SW 1271 (cell line): ENCODE results near the gene RAMP2.
"Not testable (repeated sequence)": the region's sequence is repeated elsewhere in the genome, so short reads cannot be mapped to it uniquely, and the experiment has no call there.

Source experiments
- DNase-seq, 2 experiments: peaks; one replicate each; lab custom pipeline; 2025; lab: John Stamatoyannopoulos, UW

Gene RAMP2

GRCh38 chr17:42760652-42761581, at the start of gene RAMP2:
Gene RAMP2 (plus strand): TSS chr17:42761227. CDS start chr17:42761262, 35 bp downstream.
- no peak for DNase-seq

- DNase-seq = peak; percentile 15 to 59
These were observed 39.9 kb upstream of the RAMP2 start for GRCh38 chr17:42720996-42721583.

- DNase-seq = no peak
These were observed 37.4 kb upstream of the RAMP2 start for GRCh38 chr17:42723636-42724035.

GRCh38 chr17:42725143-42725542, 35.9 kb upstream of the RAMP2 start:
- no peak for DNase-seq

GRCh38 chr17:42740699-42741098, 20.3 kb upstream of the RAMP2 start:
- DNase-seq = no peak

GRCh38 chr17:42742916-42743315, 18.1 kb upstream of the RAMP2 start:
- not testable (repeated sequence) for DNase-seq

GRCh38 chr17:42743595-42744282, 17.3 kb upstream of the RAMP2 start:
- peak in 1 of 2 experiments; percentile 65 for DNase-seq

GRCh38 chr17:42744283-42744805, 16.7 kb upstream of the RAMP2 start:
- DNase-seq = peak; percentile 52 to 80

- DNase-seq = peak; percentile 57 to 83
These were observed 16.0 kb upstream of the RAMP2 start, which contains the start of gene EZH1 for GRCh38 chr17:42744806-42745617. Gene EZH1 (minus strand): TSS chr17:42745040. CDS start chr17:42728941, 16,099 bp downstream.

- DNase-seq = no peak
These were observed 12.7 kb upstream of the RAMP2 start for GRCh38 chr17:42748202-42748907.

GRCh38 chr17:42748908-42749798, 11.9 kb upstream of the RAMP2 start:
- DNase-seq = no peak

- DNase-seq = no peak
These were observed 10.2 kb upstream of the RAMP2 start for GRCh38 chr17:42750739-42751344.

- no peak for DNase-seq
These were observed 9.4 kb upstream of the RAMP2 start for GRCh38 chr17:42751628-42752027.

- DNase-seq = no peak
These were observed 6.2 kb upstream of the RAMP2 start for GRCh38 chr17:42754782-42755181.

- no peak for DNase-seq
These were observed 910 bp upstream of the RAMP2 start for GRCh38 chr17:42759982-42760651.

- DNase-seq = no peak
These were observed 611 bp downstream of the RAMP2 start for GRCh38 chr17:42761638-42762037.

GRCh38 chr17:42766124-42766523, 5.1 kb downstream of the RAMP2 start:
- no peak for DNase-seq

- DNase-seq = no peak
These were observed 6.5 kb downstream of the RAMP2 start for GRCh38 chr17:42767512-42767911.

- DNase-seq = not testable (repeated sequence)
These were observed 7.0 kb downstream of the RAMP2 start for GRCh38 chr17:42768006-42768405.
